Sigmoid colon (tissue), 4 donors: ENCODE results near the gene PRODH.
"Not testable (repeated sequence)": the region's sequence is repeated elsewhere in the genome, so short reads cannot be mapped to it uniquely, and the experiment has no call there.

Experiments used
- CTCF ChIP-seq, 4 experiments: fragments of 450-650 bp in 3 of 4; fragments of 200-600 bp in 1 of 4; IDR thresholded peaks; one replicate each; pipeline ENCODE4 v1.5.1; 2016 to 2019; ENCODE audit warnings: antibody characterized with exemption in 4 of 4, mild to moderate bottlenecking in 3 of 4, moderate library complexity in 2 of 4
- POLR2AphosphoS5 ChIP-seq, 4 donors: sonication (generic); formaldehyde crosslinking; IDR thresholded peaks; one replicate each; pipeline ENCODE4 v1.6.1; 2017; ENCODE audit warnings: antibody characterized with exemption in 4 of 4

- TF ChIP-seq CTCF, POLR2AphosphoS5 (IDR thresholded peaks at IDR 0.05): not testable (repeated sequence)
These were observed 25.7 kb upstream of the PRODH start for GRCh38 chr22:18961632-18962307.
